ENCODE measurements around the gene POLR2J2.
"Not testable (repeated sequence)": the region's sequence is repeated elsewhere in the genome, so short reads cannot be mapped to it uniquely, and the experiment has no call there.

DNA sequence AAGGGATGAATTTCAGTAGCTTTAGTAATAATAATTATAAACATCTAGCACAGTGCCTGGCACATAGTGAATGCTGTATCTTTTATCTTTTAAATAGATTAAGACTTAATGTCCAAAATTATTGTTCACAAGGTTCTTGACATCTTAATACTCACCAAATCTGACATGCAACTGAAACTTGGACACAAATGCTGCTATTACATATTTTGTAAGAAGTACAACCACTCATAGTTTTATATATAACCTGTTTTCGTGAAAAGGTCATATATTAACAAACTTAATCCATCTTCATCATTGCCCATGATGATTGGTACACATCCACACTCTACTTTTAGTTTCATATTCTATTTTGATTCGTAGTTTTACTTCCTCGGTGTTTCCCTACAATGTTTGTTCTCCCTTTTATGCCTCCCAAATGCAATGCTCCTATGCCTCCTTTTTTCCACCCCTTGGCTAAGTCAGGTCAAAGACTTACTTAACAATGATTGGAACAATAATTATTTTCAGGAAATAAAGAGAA, 23.6 kb upstream of the POLR2J2 start:
- TF ChIP-seq POLR2AphosphoS5 (IDR thresholded peaks at IDR 0.05; ENCODE audit: low read depth, low read length); POLR2A (IDR thresholded peaks at IDR 0.05; ENCODE audit: low read depth, low read length); TAF1 (IDR thresholded peaks at IDR 0.05; ENCODE audit: low read depth, low read length); PAX5 (IDR thresholded peaks at IDR 0.05; ENCODE audit: insufficient read depth, low read length, severe bottlenecking): not testable (repeated sequence)

All from GM12891 (cell line).